HL-60/S4 (cell line): ENCODE results near the gene STEAP2.

Experiments used
- in situ Hi-C: fragments of 300-500 bp; cut with MboI; formaldehyde crosslinking; loops from 2 replicates; pipeline ENCODE4 v1.14.3; 2022; ENCODE audit warnings: low sequenced_read_pairs

The STEAP2 gene

GRCh38 chr7:90192876-90193750 is 18.4 kb upstream of the STEAP2 start:
- in situ Hi-C loops, result no loop called here

- in situ Hi-C loops, result no loop called here
Measured at GRCh38 chr7:90194911-90195809, 16.4 kb upstream of the STEAP2 start.

GRCh38 chr7:90201500-90202195 is 9.9 kb upstream of the STEAP2 start:
- in situ Hi-C loops, result no loop called here

GRCh38 chr7:90207956-90208355 is 3.6 kb upstream of the STEAP2 start:
- in situ Hi-C loops, result no loop called here

- in situ Hi-C loops, result no loop called here
Measured at GRCh38 chr7:90209776-90210175, 1.8 kb upstream of the STEAP2 start.

- in situ Hi-C loops, result no loop called here
Measured at GRCh38 chr7:90210475-90210874, 1.1 kb upstream of the STEAP2 start.

GRCh38 chr7:90210981-90211380 is 559 bp upstream of the STEAP2 start:
- in situ Hi-C loops, result no loop called here

- in situ Hi-C loops, result no loop called here
Measured at GRCh38 chr7:90212149-90212495, 582 bp downstream of the STEAP2 start.

GRCh38 chr7:90213521-90213920 is 2.0 kb downstream of the STEAP2 start:
- in situ Hi-C loops, result no loop called here

GRCh38 chr7:90216080-90216674 is 4.6 kb downstream of the STEAP2 start:
- in situ Hi-C loops, result no loop called here

GRCh38 chr7:90216771-90217170 is 5.2 kb downstream of the STEAP2 start:
- in situ Hi-C loops, result no loop called here

- in situ Hi-C loops, result no loop called here
Measured at GRCh38 chr7:90222390-90222789, 10.8 kb downstream of the STEAP2 start.

GRCh38 chr7:90222811-90223725 is 11.5 kb downstream of the STEAP2 start:
- in situ Hi-C loops, result no loop called here

- in situ Hi-C loops, result no loop called here
Measured at GRCh38 chr7:90224195-90224594, 12.7 kb downstream of the STEAP2 start.

- in situ Hi-C loops, result no loop called here
Measured at GRCh38 chr7:90225181-90225580, 13.6 kb downstream of the STEAP2 start.

- in situ Hi-C loops, result no loop called here
Measured at GRCh38 chr7:90225601-90226000, 14.1 kb downstream of the STEAP2 start.

GRCh38 chr7:90227259-90227658 is 15.7 kb downstream of the STEAP2 start:
- in situ Hi-C loops, result no loop called here

GRCh38 chr7:90229682-90230081 is 18.1 kb downstream of the STEAP2 start:
- in situ Hi-C loops, result no loop called here

GRCh38 chr7:90230834-90231233 is 19.3 kb downstream of the STEAP2 start:
- in situ Hi-C loops, result no loop called here

- in situ Hi-C loops, result no loop called here
Measured at GRCh38 chr7:90231304-90231703, 19.8 kb downstream of the STEAP2 start.
